GDM1 (cell line): ENCODE data around the gene PARD3B.
A peak's percentile ranks its signal among the peaks of the same experiment; 100 is the strongest.

ENCODE experiments used
- DNase-seq: peaks from one replicate; lab custom pipeline; 2025; lab: John Stamatoyannopoulos, UW

The PARD3B gene

GRCh38 chr2:204842661-204843485, 297.6 kb downstream of the PARD3B start:
- DNase-seq: peak; percentile 6

- no peak for DNase-seq
Measured at GRCh38 chr2:204846471-204846870, 301.2 kb downstream of the PARD3B start.

- no peak for DNase-seq
Measured at GRCh38 chr2:204849892-204850291, 304.6 kb downstream of the PARD3B start.

GRCh38 chr2:204850581-204850980, 305.3 kb downstream of the PARD3B start:
- no peak for DNase-seq

- DNase-seq: no peak
Measured at GRCh38 chr2:204853905-204854304, 308.6 kb downstream of the PARD3B start.

- DNase-seq: no peak
Measured at GRCh38 chr2:204860274-204860673, 315.0 kb downstream of the PARD3B start.

GRCh38 chr2:204862809-204863208, 317.5 kb downstream of the PARD3B start:
- no peak for DNase-seq

- no peak for DNase-seq
Measured at GRCh38 chr2:204863336-204863735, 318.1 kb downstream of the PARD3B start.

DNA sequence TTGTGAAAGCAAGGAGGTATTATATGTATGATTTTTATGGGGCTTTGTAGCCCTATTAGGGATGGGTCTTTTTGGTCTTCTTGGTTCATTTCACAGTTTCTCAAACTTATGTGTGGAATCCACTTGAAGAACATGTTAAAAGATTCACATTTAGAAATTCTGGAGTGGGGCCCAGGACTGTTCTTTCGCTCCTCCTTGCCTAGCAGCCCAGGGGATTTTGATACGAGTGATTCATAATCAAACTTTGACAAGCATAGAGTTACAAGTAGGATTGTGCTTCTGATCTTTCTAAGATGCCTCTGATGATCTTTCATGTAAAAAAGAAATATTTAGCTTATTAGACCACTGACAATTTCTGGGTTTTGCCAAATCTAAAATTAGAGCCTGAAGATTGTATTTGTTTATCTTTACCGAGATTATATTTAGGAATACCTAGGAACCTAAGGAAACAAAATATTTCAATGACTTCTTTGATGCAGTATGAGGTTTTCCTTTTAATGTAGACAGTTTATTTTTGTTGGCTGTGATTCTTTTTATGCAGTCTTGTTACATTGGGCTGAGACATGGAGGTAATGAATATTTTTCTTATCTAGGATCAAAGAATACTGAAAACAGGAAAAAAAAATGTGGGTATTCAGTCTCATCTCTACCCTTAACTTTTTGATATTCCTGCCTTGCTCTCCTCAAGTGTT, 324.0 kb downstream of the PARD3B start:
- no peak for DNase-seq

- no peak for DNase-seq
Measured at GRCh38 chr2:204870053-204870452, 324.8 kb downstream of the PARD3B start.

GRCh38 chr2:204871231-204871953, 326.1 kb downstream of the PARD3B start:
- DNase-seq: no peak

GRCh38 chr2:204876311-204876710, 331.0 kb downstream of the PARD3B start:
- DNase-seq: no peak

DNA sequence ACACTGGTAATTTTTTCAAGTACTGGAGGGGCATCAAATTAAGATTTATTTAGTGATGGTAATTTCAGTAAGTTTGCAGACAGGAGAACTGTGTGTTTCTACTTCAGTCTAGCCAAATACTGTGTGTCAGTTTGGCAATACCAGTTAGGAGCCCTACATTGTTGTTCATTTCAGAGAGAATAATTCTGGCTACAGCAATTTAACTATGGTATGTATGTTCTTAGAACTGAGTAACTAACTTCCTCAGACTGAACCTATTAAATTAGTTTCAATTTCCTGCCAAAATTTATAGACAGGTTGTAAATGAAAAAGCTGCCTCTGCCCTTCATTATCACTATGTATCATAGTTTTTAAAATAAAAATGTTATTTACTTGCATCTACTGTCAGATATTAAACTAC, 332.4 kb downstream of the PARD3B start:
- no peak for DNase-seq

DNA sequence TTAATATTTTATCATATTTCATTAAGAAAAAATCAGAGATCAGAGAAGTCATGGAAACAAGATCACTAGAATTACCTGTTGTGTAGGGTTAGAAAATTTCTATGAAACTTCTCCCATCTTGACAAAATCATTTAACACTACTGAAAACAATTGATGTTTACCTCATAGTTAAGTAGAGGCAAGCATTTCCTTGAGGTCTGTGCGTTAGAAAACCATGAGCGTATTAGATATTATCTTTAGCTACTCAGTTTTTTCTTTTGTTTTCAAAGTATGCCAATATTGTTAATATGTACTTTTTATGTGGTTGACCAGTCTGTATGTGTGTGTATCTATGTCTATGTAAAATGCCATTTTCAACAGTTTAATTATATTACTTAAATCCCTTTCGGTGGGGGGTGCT, 335.7 kb downstream of the PARD3B start:
- DNase-seq: no peak

GRCh38 chr2:204881655-204882054, 336.4 kb downstream of the PARD3B start:
- no peak for DNase-seq

- DNase-seq: peak; percentile 17
Measured at GRCh38 chr2:204885747-204886146, 340.5 kb downstream of the PARD3B start.

DNA sequence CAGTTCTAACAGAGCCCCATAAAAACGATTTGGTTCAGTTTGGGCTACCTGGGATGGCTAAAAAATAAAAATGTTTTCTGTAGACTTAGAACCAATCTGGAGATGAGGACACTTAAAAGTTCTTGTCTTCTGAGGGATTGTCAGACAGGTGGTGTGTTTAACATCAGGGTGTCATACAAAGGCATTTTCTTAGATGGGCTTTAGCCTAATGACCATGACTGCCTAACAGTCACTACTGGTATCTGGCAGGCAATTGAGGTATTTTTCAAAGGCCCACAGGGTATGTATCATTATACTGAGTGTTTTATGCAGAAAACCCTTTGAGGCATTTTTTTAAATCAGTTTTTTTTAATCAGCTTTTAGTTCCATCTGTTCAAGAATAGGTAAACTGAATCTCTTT, 341.4 kb downstream of the PARD3B start:
- no peak for DNase-seq

GRCh38 chr2:204888222-204888621, 342.9 kb downstream of the PARD3B start:
- DNase-seq: no peak

- DNase-seq: no peak
Measured at GRCh38 chr2:204890680-204891079, 345.4 kb downstream of the PARD3B start.

DNA sequence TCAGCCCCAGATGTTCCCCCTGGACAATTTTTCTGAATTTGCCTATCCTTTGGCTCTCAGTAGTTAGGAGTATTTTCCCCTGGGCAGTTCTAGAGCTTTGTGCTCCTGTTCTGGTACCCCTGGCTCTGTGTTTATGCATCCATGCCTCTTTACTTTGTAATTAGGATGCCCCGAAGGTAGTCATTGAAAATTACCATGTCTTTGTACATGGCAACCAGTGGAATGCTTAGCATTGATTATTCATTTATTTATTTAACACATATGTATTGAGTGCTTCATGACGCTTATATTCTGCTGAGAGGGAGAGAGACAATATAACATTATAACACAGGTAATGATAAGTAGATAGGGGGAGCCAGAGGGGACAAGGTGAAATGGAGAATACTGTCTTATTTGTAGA, 346.5 kb downstream of the PARD3B start:
- DNase-seq: no peak

DNA sequence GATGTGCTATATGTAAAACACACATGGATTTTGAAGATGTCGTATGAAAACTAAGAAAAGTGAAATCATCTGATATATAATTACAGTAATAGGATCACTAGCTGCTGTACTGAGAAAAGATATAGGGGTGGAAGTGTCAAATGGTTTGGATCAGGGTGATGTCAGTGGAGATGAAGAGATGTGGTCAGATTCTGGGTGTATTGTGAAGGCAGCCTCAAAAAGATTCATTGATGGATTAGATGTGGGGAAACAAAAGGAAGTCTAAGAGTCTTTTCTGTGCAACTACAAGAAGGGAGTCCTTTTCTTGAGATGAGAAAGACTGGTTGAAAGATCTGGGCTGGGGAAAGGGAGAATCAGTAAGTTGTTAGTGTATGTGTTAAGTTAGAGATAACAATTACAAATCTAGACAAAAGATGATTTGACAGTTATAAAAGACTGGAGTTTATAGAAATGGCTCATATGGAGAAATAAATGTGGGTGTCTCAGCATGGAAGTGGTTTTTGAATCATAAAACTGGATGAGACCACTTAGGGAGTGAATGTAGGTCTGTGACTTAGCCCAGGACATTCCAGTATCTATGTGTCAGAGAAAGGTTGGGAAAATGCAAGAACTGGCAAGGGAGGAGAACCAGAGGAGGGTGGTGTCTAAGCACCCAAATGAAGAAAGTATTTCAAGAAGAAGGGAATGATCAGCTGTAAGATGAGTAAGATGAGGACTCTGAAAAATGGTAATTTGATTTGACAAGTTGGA, 347.4 kb downstream of the PARD3B start:
- DNase-seq: no peak

GRCh38 chr2:204896146-204896545, 350.9 kb downstream of the PARD3B start:
- no peak for DNase-seq
